IMR-90 (cell line): ENCODE measurements around the gene NPLOC4. TPM values are rescaled to one million over a fixed set of nuclear protein-coding genes. Genes with fewer than 3 reads are reported as not detected.

Experiments
- ATAC-seq: fragments of 200-7000 bp; cut with Tn5 transposase; 2 replicates; pipeline ENCODE4 v1.9.1; 2020; ENCODE audit warnings: low read depth, mild to moderate bottlenecking, moderate library complexity
- BruUV-seq: library from RNA; stranded (reverse); fragments of 400-500 nt; replicated peaks from 2 replicates; lab custom pipeline; 2021; lab: Mats Ljungman, UMichigan
- CTCF ChIA-PET: fragments of 300-600 bp; formaldehyde crosslinking; extraction: SDS; loops from one replicate; lab custom pipeline; 2021; ENCODE audit warnings: antibody characterized with exemption; lab: Yijun Ruan, JAX
- POLR2A ChIA-PET: fragments of 300-600 bp; sonication (Branson Sonifier 250); formaldehyde crosslinking; loops from one replicate; lab custom pipeline; 2022; ENCODE audit warnings: antibody characterized with exemption; ENCODE audit not compliant: unreplicated experiment; lab: Charles Lee
- DNase-seq: peaks from one replicate; pipeline ENCODE4 v3.0.0; 2013
- H2AFZ ChIP-seq: replicated peaks from 2 replicates; pipeline ENCODE3; 2013; ENCODE audit warnings: low read length, mild to moderate bottlenecking; ENCODE audit not compliant: poor library complexity
- H2AK5ac ChIP-seq: 2 replicates; pipeline ENCODE4 v1.6.1; 2013; ENCODE audit warnings: low read depth, low read length, inconsistent platforms
- H2AK9ac ChIP-seq: replicated peaks from 2 replicates; pipeline ENCODE3; 2013; ENCODE audit warnings: mild to moderate bottlenecking, low read depth, low read length, moderate library complexity; ENCODE audit not compliant: poor library complexity
- H2BK120ac ChIP-seq: 2 replicates; pipeline ENCODE4 v1.6.1; 2013; ENCODE audit warnings: low read depth, low read length, inconsistent platforms
- H2BK15ac ChIP-seq: 3 replicates; pipeline ENCODE4 v1.6.1; 2013; ENCODE audit warnings: low read depth, low read length, inconsistent platforms
- H2BK20ac ChIP-seq: 2 replicates; pipeline ENCODE4 v1.6.1; 2013; ENCODE audit warnings: low read depth, mild to moderate bottlenecking, inconsistent platforms, low read length, moderate library complexity
- H2BK5ac ChIP-seq: 2 replicates; pipeline ENCODE4 v1.6.1; 2013; ENCODE audit warnings: mild to moderate bottlenecking, low read depth, low read length, inconsistent platforms; ENCODE audit not compliant: poor library complexity, severe bottlenecking
- H3K14ac ChIP-seq: replicated peaks from 2 replicates; pipeline ENCODE4 v1.6.1; 2013; ENCODE audit warnings: low read depth, low read length, inconsistent platforms
- H3K18ac ChIP-seq: 2 replicates; pipeline ENCODE4 v1.6.1; 2013; ENCODE audit warnings: low read depth, low read length, control low read depth
- H3K23ac ChIP-seq: 2 replicates; pipeline ENCODE4 v1.6.1; 2013; ENCODE audit warnings: low read depth, low read length, inconsistent platforms
- H3K27ac ChIP-seq: 2 replicates; pipeline ENCODE4 v1.5.1; 2013; ENCODE audit warnings: mild to moderate bottlenecking, control low read depth, low read length; ENCODE audit not compliant: insufficient read depth
- H3K27me3 ChIP-seq: 2 replicates; pipeline ENCODE4 v1.6.1; 2013; ENCODE audit warnings: low read length; ENCODE audit not compliant: control insufficient read depth, insufficient read depth
- H3K36me3 ChIP-seq: 2 replicates; pipeline ENCODE4 v1.6.1; 2013; ENCODE audit warnings: low read length, mixed read lengths; ENCODE audit not compliant: control insufficient read depth, insufficient read depth
- H3K4ac ChIP-seq: 2 replicates; pipeline ENCODE4 v1.6.1; 2013; ENCODE audit warnings: low read depth, low read length, inconsistent platforms
- H3K4me1 ChIP-seq: 2 replicates; pipeline ENCODE4 v1.6.1; 2013; ENCODE audit warnings: low read length, mixed read lengths; ENCODE audit not compliant: control insufficient read depth, insufficient read depth
- H3K4me2 ChIP-seq: 2 replicates; pipeline ENCODE4 v1.6.1; 2013; ENCODE audit warnings: low read depth, mild to moderate bottlenecking, control low read depth, low read length, moderate library complexity
- H3K4me3 ChIP-seq: 2 replicates; pipeline ENCODE4 v1.5.1; 2013; ENCODE audit warnings: low read depth, mild to moderate bottlenecking, control low read depth, low read length, moderate library complexity; ENCODE audit not compliant: insufficient read depth
- H3K56ac ChIP-seq: 2 replicates; pipeline ENCODE4 v1.6.1; 2013; ENCODE audit warnings: low read length, inconsistent platforms; ENCODE audit not compliant: insufficient read depth; ENCODE audit errors: extremely low read depth
- H3K79me1 ChIP-seq, 2 experiments: 2 replicates each; pipeline ENCODE4 v1.6.1; 2013; ENCODE audit warnings: low read length in 2 of 2, inconsistent platforms in 1 of 2, low read depth in 1 of 2
- H3K9ac ChIP-seq: 2 replicates; pipeline ENCODE4 v1.6.1; 2013; ENCODE audit warnings: low read depth, low read length, control low read depth
- H3K9me1 ChIP-seq: 2 replicates; pipeline ENCODE4 v1.6.1; 2013; ENCODE audit warnings: low read length, inconsistent platforms; ENCODE audit not compliant: insufficient read depth
- H3K9me3 ChIP-seq: 2 replicates; pipeline ENCODE4 v1.6.1; 2013; ENCODE audit warnings: low read length; ENCODE audit not compliant: control insufficient read depth, insufficient read depth
- H4K20me1 ChIP-seq: 2 replicates; pipeline ENCODE4 v1.6.1; 2013; ENCODE audit warnings: low read length, inconsistent platforms; ENCODE audit not compliant: insufficient read depth
- H4K5ac ChIP-seq: 2 replicates; pipeline ENCODE4 v1.6.1; 2013; ENCODE audit warnings: mild to moderate bottlenecking, low read depth, low read length, control low read depth
- H4K8ac ChIP-seq, 2 experiments: 2 replicates each; pipeline ENCODE4 v1.6.1; 2013; ENCODE audit warnings: low read depth in 2 of 2, low read length in 2 of 2, control low read depth in 1 of 2, inconsistent platforms in 1 of 2
- H4K91ac ChIP-seq: 2 replicates; pipeline ENCODE4 v1.6.1; 2013; ENCODE audit warnings: low read depth, low read length, inconsistent platforms; ENCODE audit not compliant: insufficient read depth
- BHLHE40 ChIP-seq: fragments of 150-350 bp; IDR thresholded peaks from 2 replicates; pipeline ENCODE4 v1.6.1; 2016; ENCODE audit warnings: mild to moderate bottlenecking, low read depth, low read length
- CHD1 ChIP-seq: IDR thresholded peaks from 2 replicates; pipeline ENCODE4 v1.6.1; 2012; ENCODE audit warnings: low read depth, low read length, improper control_type of control experiment
- ELK1 ChIP-seq: fragments of 150-350 bp; IDR thresholded peaks from 2 replicates; pipeline ENCODE4 v1.6.1; 2016; ENCODE audit warnings: low read depth, mild to moderate bottlenecking, low read length, moderate library complexity, borderline replicate concordance
- FOS ChIP-seq: fragments of 150-350 bp; IDR thresholded peaks from 2 replicates; pipeline ENCODE4 v1.6.1; 2016; ENCODE audit warnings: low read depth, low read length
- MAFK ChIP-seq: IDR thresholded peaks from 2 replicates; pipeline ENCODE4 v1.6.1; 2012; ENCODE audit warnings: low read depth, low read length, improper control_type of control experiment
- MAZ ChIP-seq: IDR thresholded peaks from 2 replicates; pipeline ENCODE4 v1.6.1; 2012; ENCODE audit warnings: low read depth, mild to moderate bottlenecking, low read length, improper control_type of control experiment, moderate library complexity, borderline replicate concordance
- MXI1 ChIP-seq: IDR thresholded peaks from 2 replicates; pipeline ENCODE4 v1.6.1; 2012; ENCODE audit warnings: low read depth, mild to moderate bottlenecking, low read length, moderate library complexity, borderline replicate concordance
- NFE2L2 ChIP-seq: fragments of 150-350 bp; IDR thresholded peaks from 2 replicates; pipeline ENCODE4 v1.6.1; 2016; ENCODE audit warnings: low read depth, mild to moderate bottlenecking, low read length
- POLR2A ChIP-seq: IDR thresholded peaks from 2 replicates; pipeline ENCODE4 v1.6.1; 2012; ENCODE audit warnings: mild to moderate bottlenecking, low read depth, low read length
- RAD21 ChIP-seq: IDR thresholded peaks from 2 replicates; pipeline ENCODE4 v1.6.1; 2012; ENCODE audit warnings: low read length, improper control_type of control experiment
- RCOR1 ChIP-seq: IDR thresholded peaks from 2 replicates; pipeline ENCODE4 v1.6.1; 2012; ENCODE audit warnings: mild to moderate bottlenecking, low read length, improper control_type of control experiment; ENCODE audit not compliant: insufficient replicate concordance
- SMC3 ChIP-seq: fragments of 150-350 bp; IDR thresholded peaks from 2 replicates; pipeline ENCODE4 v1.6.1; 2016; ENCODE audit warnings: low read depth, mild to moderate bottlenecking, antibody characterized with exemption, low read length, moderate library complexity
- WGBS, 2 experiments: methylation state at CpG; one replicate each; pipeline versions ENCODE4 v1.1.5 to v1.1.7; 2013; ENCODE audit warnings: missing lambda C conversion rate in 2 of 2; ENCODE audit not compliant: insufficient read length in 1 of 2; ENCODE audit errors: extremely low coverage in 2 of 2; 5-methylcytosine and 5-hydroxymethylcytosine counted together
- dilution Hi-C: fragments of 300-500 bp; cut with HindIII; formaldehyde crosslinking; loops from one replicate; pipeline ENCODE4 v1.14.3; 2018; ENCODE audit warnings: low sequenced_read_pairs; ENCODE audit not compliant: unreplicated experiment
- in situ Hi-C: fragments of 300-500 bp; cut with MboI; formaldehyde crosslinking; loops from 3 replicates; pipeline ENCODE4 v1.14.3; 2019; ENCODE audit warnings: low sequenced_read_pairs, inconsistent platforms, mixed read lengths
- intact Hi-C: fragments of 100-400 bp; cut with micrococcal nuclease; formaldehyde crosslinking; loops from 2 replicates; pipeline ENCODE4 v1.10.0; 2022
- polyA plus RNA-seq, 3 experiments: library from polyadenylated mRNA; depleted of rRNA; stranded (reverse); fragments of >200 nt; gene quantifications; 2 replicates each; pipeline ENCODE4 v1.2.3, GENCODE V29; 2012; ENCODE audit warnings: low replicate concordance in 1 of 3
- total RNA-seq: library from RNA; depleted of rRNA; stranded (reverse); fragments of >200 nt; gene quantifications from 2 replicates; pipeline ENCODE4 v1.2.3, GENCODE V29; 2012
- TF ChIP-seq, protein P1 (sequence below): fragments of 150-350 bp; IDR thresholded peaks from 2 replicates; pipeline ENCODE4 v1.6.1; 2017; ENCODE audit warnings: mild to moderate bottlenecking, antibody characterized with exemption, low read length, low read depth
- TF ChIP-seq, protein P2 (sequence below): conservative IDR thresholded peaks from 2 replicates; pipeline ENCODE4 v1.5.1; 2012; ENCODE audit warnings: mild to moderate bottlenecking, low read depth, low read length, improper control_type of control experiment

NPLOC4 gene
- total and polyA plus RNA-seq, 2 of the 4 experiments (the other 2 are of a cell fraction) = 70.4 to 78.3 TPM

DNA sequence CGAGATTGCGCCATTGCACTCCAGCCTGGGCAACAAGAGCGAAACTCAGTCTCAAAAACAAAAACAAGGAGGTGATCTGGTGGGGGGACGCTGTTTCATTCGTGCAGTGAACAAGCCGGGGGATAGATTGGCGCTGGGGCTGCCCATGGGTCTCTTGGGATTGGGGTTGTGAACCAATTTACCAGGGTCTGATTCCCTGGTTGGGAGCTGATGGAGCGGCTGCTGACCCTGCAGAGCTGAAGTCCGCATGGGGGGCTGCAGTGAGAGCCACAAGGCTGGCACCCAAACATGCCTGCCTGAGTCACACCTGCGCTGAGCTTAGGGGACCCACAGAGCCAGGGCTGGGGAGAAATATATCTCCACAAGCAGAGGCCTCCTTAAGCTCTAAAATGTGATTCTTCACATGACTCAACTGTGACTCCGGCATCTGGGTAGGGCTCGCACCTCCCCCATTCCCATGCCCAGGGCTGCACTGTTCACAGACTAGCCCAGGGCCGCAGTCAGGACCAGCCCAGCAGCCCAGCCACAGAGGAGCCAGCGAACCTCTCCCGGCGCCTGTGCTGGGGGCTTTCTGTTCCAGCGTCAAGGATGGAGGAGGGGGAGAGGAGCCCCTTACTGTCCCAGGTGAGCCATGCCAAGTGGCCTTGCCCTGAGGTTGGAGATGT is 5.0 kb upstream of the NPLOC4 start (continued):
- TF ChIP-seq MAFK (no peak), MXI1 (no peak)

DNA sequence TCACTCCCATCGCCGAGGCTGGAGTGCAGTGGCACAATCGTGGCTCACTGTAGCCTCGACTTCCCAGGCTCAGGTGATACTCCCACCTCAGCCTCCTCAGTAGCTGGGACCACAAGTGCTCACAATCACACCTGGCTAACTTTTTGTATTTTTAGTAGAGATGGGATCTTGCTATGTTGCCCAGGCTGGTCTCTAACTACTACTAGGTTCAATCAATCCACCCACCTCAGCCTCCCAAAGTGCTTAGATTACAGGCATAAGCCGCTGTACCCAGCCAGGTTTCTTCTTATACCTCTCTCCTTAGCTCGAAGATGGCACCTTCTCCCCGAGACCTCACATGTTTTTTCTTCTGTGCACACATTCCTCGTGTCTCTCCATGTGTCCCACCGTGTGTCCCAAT is 3.1 kb upstream of the NPLOC4 start:
- in situ Hi-C loops = no loop called here
- Histone ChIP-seq H2BK20ac (no peak overlapping the region), H3K4ac (no peak overlapping the region), H3K4me1 (peaks cover 16% of the 10 kb centered on the region), H3K9ac (no peak overlapping the region), H3K18ac (no peak overlapping the region), H3K79me1 (peaks cover 5 to 22% of the 10 kb centered on the region in 2 experiments; a peak in 2 of 4 replicates), H3K9me3 (no peaks in the 10 kb centered on the region), H3K27me3 (no peaks in the 10 kb centered on the region), H4K91ac (no peak overlapping the region), H3K4me2 (no peak overlapping the region), H3K9me1 (peaks cover 16% of the 10 kb centered on the region), H2BK120ac (no peak overlapping the region), H3K56ac (no peak overlapping the region), H3K27ac (no peak overlapping the region), H2BK15ac (no peak overlapping the region), H4K5ac (no peak overlapping the region), H2BK5ac (no peak overlapping the region), H2AK5ac (no peak overlapping the region), H2AK9ac (no peak overlapping the region), H3K14ac (no peak overlapping the region), H3K4me3 (no peak overlapping the region), H3K23ac (no peak overlapping the region), H4K20me1 (peaks cover 16% of the 10 kb centered on the region), H3K36me3 (no peaks in the 10 kb centered on the region), H4K8ac (no peak overlapping the region), H2AFZ (no peak overlapping the region)
- CTCF ChIA-PET = no interaction called here
- no TSS peak for BruUV-seq
- WGBS, 2 experiments = no CpG with 5 or more reads among the region's 9 CpGs
- no peak for ATAC-seq
- POLR2A ChIA-PET = no interaction called here
- no peak for DNase-seq
- intact Hi-C loops = no loop called here
- dilution Hi-C loops = no loop called here
- TF ChIP-seq SMC3 (no peak), MXI1 (no peak), MAFK (no peak), BHLHE40 (no peak), RAD21 (no peak), POLR2A (no peak), NFE2L2 (no peak), MAZ (no peak), FOS (no peak), CHD1 (no peak), ELK1 (no peak), RCOR1 (no peak)
- TF ChIP-seq, protein P1, sequence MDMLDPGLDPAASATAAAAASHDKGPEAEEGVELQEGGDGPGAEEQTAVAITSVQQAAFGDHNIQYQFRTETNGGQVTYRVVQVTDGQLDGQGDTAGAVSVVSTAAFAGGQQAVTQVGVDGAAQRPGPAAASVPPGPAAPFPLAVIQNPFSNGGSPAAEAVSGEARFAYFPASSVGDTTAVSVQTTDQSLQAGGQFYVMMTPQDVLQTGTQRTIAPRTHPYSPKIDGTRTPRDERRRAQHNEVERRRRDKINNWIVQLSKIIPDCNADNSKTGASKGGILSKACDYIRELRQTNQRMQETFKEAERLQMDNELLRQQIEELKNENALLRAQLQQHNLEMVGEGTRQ = no peak
- TF ChIP-seq, protein P2, sequence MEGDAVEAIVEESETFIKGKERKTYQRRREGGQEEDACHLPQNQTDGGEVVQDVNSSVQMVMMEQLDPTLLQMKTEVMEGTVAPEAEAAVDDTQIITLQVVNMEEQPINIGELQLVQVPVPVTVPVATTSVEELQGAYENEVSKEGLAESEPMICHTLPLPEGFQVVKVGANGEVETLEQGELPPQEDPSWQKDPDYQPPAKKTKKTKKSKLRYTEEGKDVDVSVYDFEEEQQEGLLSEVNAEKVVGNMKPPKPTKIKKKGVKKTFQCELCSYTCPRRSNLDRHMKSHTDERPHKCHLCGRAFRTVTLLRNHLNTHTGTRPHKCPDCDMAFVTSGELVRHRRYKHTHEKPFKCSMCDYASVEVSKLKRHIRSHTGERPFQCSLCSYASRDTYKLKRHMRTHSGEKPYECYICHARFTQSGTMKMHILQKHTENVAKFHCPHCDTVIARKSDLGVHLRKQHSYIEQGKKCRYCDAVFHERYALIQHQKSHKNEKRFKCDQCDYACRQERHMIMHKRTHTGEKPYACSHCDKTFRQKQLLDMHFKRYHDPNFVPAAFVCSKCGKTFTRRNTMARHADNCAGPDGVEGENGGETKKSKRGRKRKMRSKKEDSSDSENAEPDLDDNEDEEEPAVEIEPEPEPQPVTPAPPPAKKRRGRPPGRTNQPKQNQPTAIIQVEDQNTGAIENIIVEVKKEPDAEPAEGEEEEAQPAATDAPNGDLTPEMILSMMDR = no peak
